H1 (cell line): ENCODE measurements around the gene CALY.

ENCODE experiments used
- CEBPB ChIP-seq: IDR thresholded peaks from 2 replicates; pipeline ENCODE4 v1.6.1; 2012; ENCODE audit warnings: low read depth, low read length
- CTCF ChIP-seq, 3 experiments: IDR thresholded peaks; 1 replicate in 2 of 3; 2 replicates in 1 of 3; pipeline versions ENCODE4 v1.5.1 to v1.6.1; 2011; ENCODE audit warnings: low read length in 3 of 3, mild to moderate bottlenecking in 3 of 3, inconsistent platforms in 2 of 3, low read depth in 1 of 3, moderate library complexity in 1 of 3; ENCODE audit not compliant: insufficient read depth in 1 of 3; ENCODE audit errors: control extremely low read depth in 1 of 3
- POLR2A ChIP-seq, 2 experiments: IDR thresholded peaks; 1 replicate in 1 of 2; 2 replicates in 1 of 2; pipeline ENCODE4 v1.6.1; 2011; ENCODE audit warnings: low read depth in 2 of 2, low read length in 2 of 2, mild to moderate bottlenecking in 2 of 2; ENCODE audit errors: control extremely low read depth in 1 of 2
- RAD21 ChIP-seq, 2 experiments: IDR thresholded peaks in 1 of 2; conservative IDR thresholded peaks in 1 of 2; 2 replicates each; pipeline ENCODE4 v1.6.1; 2011; ENCODE audit warnings: low read depth in 2 of 2, low read length in 2 of 2, improper control_type of control experiment in 1 of 2, inconsistent platforms in 1 of 2, mild to moderate bottlenecking in 1 of 2, moderate library complexity in 1 of 2
- TBP ChIP-seq: IDR thresholded peaks from 2 replicates; pipeline ENCODE4 v1.6.1; 2011; ENCODE audit warnings: low read depth, low read length, improper control_type of control experiment
- YY1 ChIP-seq: IDR thresholded peaks from 2 replicates; pipeline ENCODE4 v1.6.1; 2011; ENCODE audit warnings: low read depth, mild to moderate bottlenecking, low read length
- ZNF274 ChIP-seq: IDR thresholded peaks from 2 replicates; pipeline ENCODE4 v1.7.0; 2012; ENCODE audit warnings: low read length, borderline replicate concordance; ENCODE audit errors: extremely low read depth

GRCh38 chr10:133326223-133326551 is 10.5 kb downstream of the CALY start:
- TF ChIP-seq POLR2A (IDR thresholded peaks at IDR 0.05; ENCODE audit: control extremely low read depth in 1 of 2, low read depth in 2 of 2, low read length in 2 of 2) (no peak), CTCF (IDR thresholded peaks at IDR 0.05; ENCODE audit: control extremely low read depth in 1 of 3, insufficient read depth in 1 of 3, low read depth in 1 of 3, low read length in 3 of 3) (no peak), CEBPB (no peak), YY1 (no peak), ZNF274 (no peak), TBP (no peak), RAD21 (IDR thresholded peaks at IDR 0.05 in 1 of 2, conservative IDR thresholded peaks at IDR 0.05 in 1 of 2; ENCODE audit: low read depth in 2 of 2, low read length in 2 of 2) (no peak)
